ENCODE data around the gene ZNF674.
"Not testable (repeated sequence)": the region's sequence is repeated elsewhere in the genome, so short reads cannot be mapped to it uniquely, and the experiment has no call there.

GRCh38 chrX:46460801-46461659 lies 84.2 kb downstream of the ZNF674 start:
- TF ChIP-seq, protein P1, sequence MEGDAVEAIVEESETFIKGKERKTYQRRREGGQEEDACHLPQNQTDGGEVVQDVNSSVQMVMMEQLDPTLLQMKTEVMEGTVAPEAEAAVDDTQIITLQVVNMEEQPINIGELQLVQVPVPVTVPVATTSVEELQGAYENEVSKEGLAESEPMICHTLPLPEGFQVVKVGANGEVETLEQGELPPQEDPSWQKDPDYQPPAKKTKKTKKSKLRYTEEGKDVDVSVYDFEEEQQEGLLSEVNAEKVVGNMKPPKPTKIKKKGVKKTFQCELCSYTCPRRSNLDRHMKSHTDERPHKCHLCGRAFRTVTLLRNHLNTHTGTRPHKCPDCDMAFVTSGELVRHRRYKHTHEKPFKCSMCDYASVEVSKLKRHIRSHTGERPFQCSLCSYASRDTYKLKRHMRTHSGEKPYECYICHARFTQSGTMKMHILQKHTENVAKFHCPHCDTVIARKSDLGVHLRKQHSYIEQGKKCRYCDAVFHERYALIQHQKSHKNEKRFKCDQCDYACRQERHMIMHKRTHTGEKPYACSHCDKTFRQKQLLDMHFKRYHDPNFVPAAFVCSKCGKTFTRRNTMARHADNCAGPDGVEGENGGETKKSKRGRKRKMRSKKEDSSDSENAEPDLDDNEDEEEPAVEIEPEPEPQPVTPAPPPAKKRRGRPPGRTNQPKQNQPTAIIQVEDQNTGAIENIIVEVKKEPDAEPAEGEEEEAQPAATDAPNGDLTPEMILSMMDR (conservative IDR thresholded peaks at IDR 0.05; ENCODE audit: low read depth, low read length): not testable (repeated sequence)
- TF ChIP-seq EZH2 (IDR thresholded peaks at IDR 0.05; ENCODE audit: low read length, unreplicated experiment); EZH2phosphoT487 (IDR thresholded peaks at IDR 0.05; ENCODE audit: borderline replicate concordance, low read length): not testable (repeated sequence)

All from PC-3 (cell line).